GM19395 (cell line): ENCODE results near the gene SLC35F3.
"Not testable (repeated sequence)": the region's sequence is repeated elsewhere in the genome, so short reads cannot be mapped to it uniquely, and the experiment has no call there.

Experiments
- ATAC-seq: cut with Tn5 transposase; IDR thresholded peaks from one replicate; pipeline ENCODE4 v1.9.1; 2021; ENCODE audit warnings: mild to moderate bottlenecking, moderate library complexity; ENCODE audit not compliant: unreplicated experiment

SLC35F3 gene

DNA sequence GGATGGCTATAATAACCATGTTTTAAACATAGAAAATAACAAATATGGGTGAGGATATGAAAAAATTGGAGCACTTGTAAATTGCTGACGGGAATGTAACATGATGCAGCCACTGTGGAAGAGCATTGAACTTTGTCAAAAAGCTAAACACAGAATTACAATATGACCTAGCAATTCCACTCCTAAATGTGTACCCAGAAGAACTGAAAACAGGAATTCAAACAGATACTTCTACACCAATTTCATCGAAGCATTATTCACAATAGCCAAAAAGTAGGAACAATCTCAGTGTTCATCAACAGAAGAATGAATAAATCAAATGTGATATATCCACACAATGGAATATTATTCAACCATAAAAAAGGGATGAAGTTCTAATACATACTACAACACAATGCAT, 436.1 kb downstream of the SLC35F3 start:
- no peak for ATAC-seq

- no peak for ATAC-seq
Measured at GRCh38 chr1:234342774-234343173, 438.3 kb downstream of the SLC35F3 start.

DNA sequence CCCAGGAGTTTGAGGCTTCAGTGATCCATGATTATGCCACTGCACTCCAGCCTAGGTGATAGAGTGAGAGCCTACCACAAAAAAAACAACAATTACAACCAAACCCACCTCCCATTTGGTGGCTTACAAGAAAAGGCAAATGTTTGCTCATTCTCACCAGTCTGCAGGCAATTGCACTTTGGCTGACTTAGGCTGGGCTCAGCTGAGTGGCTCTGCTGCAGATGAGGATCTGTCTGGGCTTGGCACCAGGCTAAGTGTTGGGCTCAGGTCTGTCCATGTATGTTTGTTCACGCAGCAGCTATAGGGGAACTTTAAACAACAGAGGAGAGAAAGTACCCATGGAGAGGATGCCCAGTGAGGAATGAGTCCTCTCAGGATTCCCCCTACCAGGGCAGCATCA, 440.8 kb downstream of the SLC35F3 start:
- no peak for ATAC-seq

GRCh38 chr1:234348964-234349363, 444.5 kb downstream of the SLC35F3 start:
- no peak for ATAC-seq

DNA sequence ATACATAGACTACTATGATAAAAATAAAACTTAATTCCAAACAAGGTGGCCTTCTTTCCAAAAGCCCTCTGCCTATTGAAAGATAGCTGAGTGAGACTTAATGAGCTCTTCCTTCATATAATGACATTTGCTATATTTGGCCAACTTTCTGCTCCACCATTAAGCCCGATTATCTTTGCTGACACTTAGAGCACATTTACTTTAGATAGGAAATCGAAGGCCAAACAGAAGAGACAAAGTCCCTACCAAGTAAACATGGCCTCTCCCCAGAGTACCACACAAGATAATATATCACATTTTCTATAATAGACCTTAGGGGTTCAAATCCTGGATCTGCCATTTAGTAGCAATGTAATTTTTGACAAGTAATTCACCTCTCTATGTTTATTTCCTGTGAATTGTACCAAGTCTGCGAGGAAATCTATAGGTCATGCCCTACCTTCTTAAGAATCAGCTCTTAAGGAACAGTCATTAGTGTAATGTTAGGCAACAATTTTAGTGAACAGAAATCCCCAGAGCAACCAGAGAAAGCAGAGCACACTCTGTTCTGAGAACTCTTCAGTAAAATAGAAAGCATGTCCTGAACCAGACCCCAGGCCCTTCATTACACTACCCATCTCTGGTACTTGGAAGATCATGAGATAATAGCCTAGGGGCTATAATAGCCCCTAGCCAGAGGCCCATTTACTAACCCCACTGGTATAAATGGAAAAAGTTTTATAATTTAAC, 451.5 kb downstream of the SLC35F3 start:
- ATAC-seq, result no peak

DNA sequence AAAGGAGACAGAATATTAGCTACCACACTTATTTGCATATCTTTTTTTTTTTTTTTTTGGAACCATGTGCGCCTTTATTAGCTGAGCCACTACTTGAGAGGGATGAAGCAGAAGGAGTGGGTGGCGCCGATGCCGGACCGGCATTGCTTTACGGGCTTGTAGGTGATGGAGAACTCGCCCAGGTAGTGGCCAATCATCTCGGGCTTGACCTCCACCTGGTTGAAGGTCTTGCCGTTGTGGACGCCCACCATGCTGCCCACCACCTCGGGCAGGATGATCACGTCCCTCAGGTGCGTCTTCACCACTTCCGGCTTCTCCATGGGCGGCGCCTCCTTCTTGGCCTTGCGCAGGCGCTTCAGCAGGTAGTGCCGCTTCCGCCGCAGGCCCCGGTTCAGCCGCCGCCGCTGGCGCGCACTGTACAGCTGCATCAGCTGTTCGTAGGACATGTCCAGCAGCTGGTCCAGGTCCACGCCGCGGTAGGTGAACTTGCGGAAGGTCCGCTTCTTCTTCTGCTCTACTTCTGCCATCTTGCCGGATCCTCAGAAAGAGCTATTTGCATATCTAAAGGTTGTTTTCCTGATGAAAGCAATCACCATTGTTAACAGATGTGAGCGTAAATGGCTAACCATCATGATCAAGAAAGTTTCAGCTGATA, 452.3 kb downstream of the SLC35F3 start:
- ATAC-seq, result not testable (repeated sequence)

DNA sequence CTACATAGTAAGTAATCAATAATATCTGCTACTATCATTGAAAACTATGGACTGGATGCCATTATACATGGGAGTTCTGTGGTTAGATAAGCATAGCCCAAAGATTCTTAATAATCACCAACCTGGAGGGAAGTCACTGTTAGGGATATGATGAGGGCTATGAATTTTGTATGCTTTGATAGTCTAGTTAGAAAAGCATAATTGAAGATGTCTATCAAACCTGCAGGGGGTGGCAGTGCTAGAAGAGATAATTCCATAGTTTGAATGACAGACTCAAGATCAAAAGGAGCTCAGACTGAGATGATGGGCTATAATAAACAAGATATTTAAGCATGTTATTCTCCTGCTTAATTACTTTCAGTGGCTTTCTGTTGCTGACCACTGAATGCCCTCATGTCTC, 453.4 kb downstream of the SLC35F3 start:
- ATAC-seq, result no peak

DNA sequence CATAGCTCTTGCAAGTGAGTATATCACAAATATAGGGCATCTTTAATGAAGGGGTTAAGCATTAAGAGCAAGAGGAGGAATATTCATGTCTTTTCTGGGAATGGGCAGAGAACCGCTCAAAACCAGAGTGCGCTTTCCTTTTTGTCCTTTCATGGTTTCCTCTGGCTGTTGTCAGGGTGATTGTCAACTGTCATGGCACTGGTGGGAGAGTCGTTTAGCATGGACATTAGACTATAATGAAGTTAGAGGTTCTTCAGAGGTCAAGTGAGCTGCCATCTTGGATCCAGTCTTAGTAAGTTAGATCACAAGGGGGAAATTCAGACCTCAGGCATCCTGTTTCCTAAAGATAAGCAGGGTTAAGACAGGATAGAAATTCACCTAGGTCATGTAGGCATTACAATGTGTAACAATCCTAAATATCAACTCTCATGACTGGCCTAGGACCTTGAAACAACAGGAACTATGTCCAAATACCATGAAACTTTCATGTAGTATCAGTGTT, 456.7 kb downstream of the SLC35F3 start:
- ATAC-seq, result no peak

DNA sequence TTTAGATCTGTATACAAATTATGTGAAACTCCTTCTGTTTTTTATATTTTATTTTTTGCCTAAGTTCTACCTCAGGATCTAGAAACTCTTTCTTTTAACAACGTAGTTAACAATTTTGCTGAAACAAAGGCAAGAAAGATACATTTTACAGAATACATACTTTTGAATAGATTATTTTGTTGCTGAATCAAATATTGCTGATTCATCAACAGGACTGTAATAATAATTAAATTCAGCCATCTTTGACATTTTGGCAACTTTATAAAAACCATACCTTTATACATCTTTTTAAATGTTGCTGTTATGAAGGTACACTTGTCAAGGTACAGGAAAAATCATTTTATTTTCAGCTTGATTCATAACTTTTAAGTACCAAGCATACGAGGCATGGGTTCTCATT, 458.1 kb downstream of the SLC35F3 start:
- ATAC-seq, result no peak

- ATAC-seq, result no peak
Measured at GRCh38 chr1:234368320-234369032, 464.0 kb downstream of the SLC35F3 start.

GRCh38 chr1:234369033-234369430, 464.6 kb downstream of the SLC35F3 start:
- no peak for ATAC-seq

DNA sequence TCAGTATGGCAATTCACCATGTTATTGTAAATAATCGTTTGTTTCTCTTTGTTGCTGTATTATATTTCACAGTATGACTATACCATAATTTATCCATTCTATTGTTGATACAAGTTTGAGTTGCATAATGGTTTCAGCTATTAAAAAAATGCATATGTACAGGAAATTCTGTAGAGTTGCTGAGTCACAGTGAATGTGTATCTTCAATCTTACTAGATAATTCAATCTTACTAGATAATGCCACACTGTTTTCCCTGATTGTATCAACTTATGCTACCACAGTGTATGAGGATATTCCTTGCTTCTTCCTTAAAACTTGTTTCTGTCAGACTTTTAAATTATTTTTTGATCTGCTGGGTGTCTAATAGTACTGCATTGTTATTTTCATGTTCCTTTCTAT, 465.3 kb downstream of the SLC35F3 start:
- no peak for ATAC-seq

GRCh38 chr1:234371414-234371813, 466.9 kb downstream of the SLC35F3 start:
- no peak for ATAC-seq

DNA sequence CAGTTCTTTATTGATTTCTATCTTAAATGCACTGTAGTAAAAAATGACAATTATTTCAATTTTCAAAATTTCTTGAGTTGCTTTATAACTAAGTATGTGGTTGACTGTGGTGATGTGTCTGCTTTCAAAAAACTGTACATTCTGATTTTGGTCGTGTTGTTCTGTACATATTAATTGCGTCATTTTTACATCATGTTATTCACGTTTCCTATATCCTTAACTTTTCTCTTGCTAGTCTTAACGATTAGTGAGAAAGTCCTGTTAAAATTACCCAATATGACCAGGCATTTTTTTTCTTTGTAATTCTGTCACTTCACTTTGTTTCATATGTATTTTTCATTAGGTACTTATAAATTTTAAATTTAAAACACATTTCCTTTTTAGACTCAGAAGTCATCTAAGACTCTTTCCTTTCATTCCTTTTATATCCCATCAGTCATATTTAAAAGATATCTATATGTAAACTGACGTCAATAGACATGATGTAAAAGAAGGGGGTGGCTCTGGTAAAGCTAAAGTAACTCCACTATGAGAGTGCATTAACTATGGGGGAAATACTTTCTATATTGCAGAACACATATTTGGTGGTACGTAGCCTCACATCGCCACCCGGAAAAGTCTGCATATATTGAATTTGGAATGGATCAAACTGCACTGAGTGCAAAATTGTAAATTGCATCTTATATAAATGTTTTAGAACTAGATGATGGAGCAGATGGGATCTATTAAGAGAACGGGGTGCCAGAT, 467.7 kb downstream of the SLC35F3 start:
- ATAC-seq, result no peak

DNA sequence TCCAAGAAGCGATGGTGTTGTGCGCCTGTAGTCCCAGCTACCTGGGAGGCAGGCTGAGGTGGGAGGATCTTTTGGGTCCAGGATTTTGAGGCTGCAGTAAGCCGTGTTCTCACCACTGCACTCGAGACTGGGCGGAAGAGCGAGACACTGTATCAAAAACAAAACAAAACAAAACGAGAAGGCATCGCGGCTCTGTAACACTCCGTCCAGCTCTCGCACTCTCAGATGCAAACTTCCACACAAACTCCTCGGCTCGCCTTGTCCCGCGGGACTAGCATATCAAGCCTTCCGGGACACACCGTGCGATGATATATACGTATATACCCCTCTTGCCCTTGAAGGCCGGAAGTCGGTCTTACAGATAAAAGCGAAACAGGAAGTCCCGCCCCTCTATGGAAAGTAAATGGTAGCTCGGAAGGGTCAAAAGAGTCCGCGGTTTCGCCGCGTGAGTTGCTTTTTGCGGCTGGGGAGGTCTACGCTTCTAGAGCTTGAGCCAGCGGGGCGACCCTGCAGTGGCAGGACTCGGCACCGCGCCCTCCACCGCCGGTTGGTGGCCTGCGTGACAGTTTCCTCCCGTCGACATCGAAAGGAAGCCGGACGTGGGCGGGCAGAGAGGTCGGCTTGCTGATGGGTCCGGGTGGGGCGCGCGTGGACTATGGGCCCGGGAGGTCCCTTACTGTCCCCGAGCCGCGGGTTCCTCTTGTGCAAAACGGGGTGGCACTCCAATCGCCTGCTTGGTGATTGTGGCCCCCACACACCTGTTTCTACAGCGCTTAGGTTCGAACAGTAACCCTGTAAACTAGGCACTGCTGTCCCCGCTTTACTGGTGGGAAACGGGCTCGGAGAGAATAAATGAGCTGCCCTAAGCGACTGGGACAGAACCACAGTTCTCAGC, 468.8 kb downstream of the SLC35F3 start, which contains the start of gene COA6:
TSS of gene COA6 (plus strand) at position 393 of the 895 bp plus-strand sequence. CDS start at position 404, 11 bp downstream.
- ATAC-seq, result peak; percentile 98

DNA sequence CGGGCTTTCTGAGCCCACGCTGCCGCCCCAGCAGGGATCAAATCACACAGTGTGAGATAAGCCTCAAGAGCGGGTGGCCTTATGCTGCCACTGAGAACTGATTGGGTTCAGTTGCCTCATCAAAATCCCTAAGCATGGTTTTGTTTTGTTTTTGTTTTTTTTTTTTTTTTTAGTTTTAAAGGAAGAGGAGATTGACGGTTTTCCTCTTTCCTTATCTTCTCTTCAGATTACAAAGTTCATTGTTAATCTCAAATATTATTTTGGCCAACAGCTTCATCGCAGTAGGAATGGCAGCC, 469.4 kb downstream of the SLC35F3 start:
- ATAC-seq, result peak; percentile 28
